Stimulated activated CD8-positive, alpha-beta memory T cell treated with anti-CD3 and anti-CD28 coated beads, Interleukin-2, amount 100 ng/mL, for 1 hour (primary cell): ENCODE measurements around the gene EIF2D.
"Not testable (repeated sequence)": the region's sequence is repeated elsewhere in the genome, so short reads cannot be mapped to it uniquely, and the experiment has no call there.

Experiments
- DNase-seq, 2 donors: peaks; one replicate each; pipeline ENCODE4 v3.0.0-alpha.2; 2020; ENCODE audit warnings: low read depth in 2 of 2

Gene EIF2D

DNA sequence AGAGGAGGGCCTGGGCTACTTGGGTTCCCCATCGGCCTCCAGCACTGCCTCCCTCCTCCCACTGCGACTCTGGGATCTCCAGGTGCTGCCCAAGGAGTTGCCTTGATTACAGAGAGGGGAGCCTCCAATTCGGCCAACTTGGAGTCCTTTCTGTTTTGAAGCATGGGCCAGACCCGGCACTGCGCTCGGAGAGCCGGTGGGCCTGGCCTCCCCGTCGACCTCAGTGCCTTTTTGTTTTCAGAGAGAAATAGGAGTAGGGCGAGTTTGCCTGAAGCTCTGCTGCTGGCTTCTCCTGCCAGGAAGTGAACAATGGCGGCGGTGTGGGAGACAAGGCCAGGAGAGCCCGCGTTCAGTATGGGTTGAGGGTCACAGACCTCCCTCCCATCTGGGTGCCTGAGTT is 24.4 kb downstream of the EIF2D start:
- no peak for DNase-seq

- no peak for DNase-seq
Observed at GRCh38 chr1:206586501-206587445, 25.5 kb downstream of the EIF2D start.

- no peak for DNase-seq
Observed at GRCh38 chr1:206584683-206585082, 27.6 kb downstream of the EIF2D start.

GRCh38 chr1:206583707-206584648 is 28.3 kb downstream of the EIF2D start:
- DNase-seq, result peak; percentile 78 to 82

GRCh38 chr1:206582971-206583706 is 29.1 kb downstream of the EIF2D start:
- DNase-seq, result no peak

DNA sequence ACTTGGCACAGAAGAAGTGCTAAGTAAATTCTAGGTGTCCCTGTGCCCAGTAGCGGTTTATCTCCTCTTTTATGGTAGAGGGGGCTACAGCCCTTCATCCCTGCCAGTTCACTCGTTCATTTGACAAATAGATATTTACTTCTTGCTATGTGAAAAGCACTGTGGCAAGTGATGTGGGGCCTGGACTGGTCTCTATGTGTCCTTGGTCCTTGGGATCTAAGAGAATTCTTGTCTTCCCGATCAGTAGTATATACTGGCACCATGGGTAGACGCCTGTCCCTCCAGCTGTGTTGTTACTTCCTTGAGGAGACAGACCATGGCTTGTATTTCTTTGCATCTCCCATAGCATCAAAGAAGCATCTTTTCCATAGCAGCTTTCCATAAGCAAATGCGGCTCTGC is 29.7 kb downstream of the EIF2D start:
- DNase-seq, result no peak

DNA sequence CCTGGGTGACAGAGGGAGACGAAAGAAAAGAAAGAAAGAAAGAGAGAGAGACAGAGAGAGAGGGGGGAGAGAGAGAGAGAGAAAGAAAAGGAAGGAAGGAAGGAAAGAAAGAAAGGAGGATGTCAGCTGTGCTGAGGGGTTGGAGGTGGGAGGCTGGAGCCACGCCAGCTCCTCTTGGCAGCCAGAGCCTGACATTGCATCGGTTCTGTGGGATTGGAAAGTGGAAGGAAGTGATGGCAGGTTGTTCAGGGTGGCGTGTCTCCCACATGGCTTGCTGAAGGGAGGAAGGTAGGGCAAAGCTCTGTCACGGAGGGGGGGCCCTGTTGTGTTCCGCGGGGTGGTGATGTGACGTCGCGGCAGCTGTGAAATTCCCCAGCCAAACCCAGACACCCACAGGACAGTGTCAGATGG is 30.7 kb downstream of the EIF2D start:
- peak in 1 of 2 donors; percentile 64 for DNase-seq

- DNase-seq, result not testable (repeated sequence)
Observed at GRCh38 chr1:206581114-206581497, 31.2 kb downstream of the EIF2D start.

- DNase-seq, result no peak
Observed at GRCh38 chr1:206580438-206581113, 31.7 kb downstream of the EIF2D start.

GRCh38 chr1:206579747-206580437 is 32.4 kb downstream of the EIF2D start:
- peak; percentile 74 to 78 for DNase-seq

GRCh38 chr1:206578978-206579374 is 33.3 kb downstream of the EIF2D start:
- no peak for DNase-seq

- DNase-seq, result no peak
Observed at GRCh38 chr1:206578068-206578977, 33.9 kb downstream of the EIF2D start.

GRCh38 chr1:206577626-206578025 is 34.6 kb downstream of the EIF2D start:
- DNase-seq, result no peak

DNA sequence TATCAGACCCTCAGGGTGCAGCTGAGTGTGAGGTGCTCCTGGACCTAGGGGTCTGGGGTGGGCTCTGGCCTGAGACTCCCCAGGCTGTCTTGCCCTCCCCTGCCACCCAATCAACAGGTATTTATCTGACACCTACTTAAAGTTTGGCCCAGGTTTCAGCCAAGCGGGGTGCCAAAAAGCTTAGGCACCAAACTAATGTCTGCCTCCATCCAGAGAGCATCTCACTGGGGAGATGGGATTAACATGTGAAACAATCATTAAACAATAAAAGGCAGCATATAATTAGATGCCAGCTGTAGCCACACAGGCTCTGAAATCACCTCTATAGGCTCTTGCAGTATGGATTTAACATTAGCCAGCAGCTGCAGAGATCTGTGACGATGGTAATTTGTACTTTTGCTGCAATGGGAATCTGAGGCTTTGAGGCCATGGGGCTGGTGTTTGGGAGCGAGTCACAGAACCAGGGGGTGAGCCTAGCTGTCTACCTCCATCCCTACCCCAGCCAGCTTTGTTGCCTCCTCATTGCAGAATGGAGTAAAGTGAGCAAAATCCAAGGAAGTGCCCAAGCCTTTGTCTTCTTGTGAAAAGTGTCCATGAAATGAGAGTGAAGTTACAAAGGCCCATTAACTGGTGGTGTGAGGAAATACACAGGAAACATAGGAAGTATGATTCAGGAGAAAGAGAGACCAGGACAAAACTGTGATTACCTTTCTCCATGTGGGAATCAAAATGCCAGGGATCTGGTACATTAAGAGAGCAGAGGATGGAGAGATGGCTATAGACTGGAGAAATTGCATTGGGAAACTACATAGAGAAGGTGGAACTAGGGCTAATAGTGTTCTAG is 36.1 kb downstream of the EIF2D start:
- DNase-seq, result no peak

GRCh38 chr1:206575165-206575893 is 36.9 kb downstream of the EIF2D start:
- no peak for DNase-seq

- DNase-seq, result no peak
Observed at GRCh38 chr1:206573762-206574161, 38.5 kb downstream of the EIF2D start.

GRCh38 chr1:206573319-206573718 is 38.9 kb downstream of the EIF2D start:
- no peak for DNase-seq

DNA sequence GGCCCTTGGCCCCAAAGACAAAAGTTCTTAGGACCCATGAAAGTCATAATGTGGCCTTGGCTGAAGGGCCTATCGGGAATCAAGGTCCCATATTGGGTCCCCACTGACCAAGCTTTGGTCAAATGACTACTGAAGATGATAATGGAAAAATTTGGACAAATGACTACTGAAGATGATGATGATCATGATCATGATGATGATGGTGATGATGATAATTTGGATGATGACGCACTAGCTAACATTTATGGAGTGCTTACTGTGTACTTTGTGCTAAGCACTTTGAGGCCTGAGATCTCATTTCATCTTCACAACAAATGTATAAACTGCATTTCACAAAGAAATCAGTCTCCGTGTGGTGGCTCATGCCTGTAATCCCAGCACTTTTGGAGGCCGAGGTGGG is 39.4 kb downstream of the EIF2D start:
- no peak for DNase-seq
